Mucosa of rectum (tissue), 2 donors: ENCODE measurements around the gene RXRB.
A peak's percentile ranks its signal among the peaks of the same experiment; 100 is the strongest.

Experiments
- H3K27ac ChIP-seq, 2 donors: one replicate each; pipeline ENCODE4 v1.7.0; 2013; ENCODE audit warnings: inconsistent platforms in 2 of 2, low read depth in 2 of 2, low read length in 2 of 2
- H3K27me3 ChIP-seq, 2 donors: one replicate each; pipeline ENCODE4 v1.7.0; 2013; ENCODE audit warnings: low read length in 2 of 2; ENCODE audit not compliant: control insufficient read depth in 2 of 2, insufficient read depth in 2 of 2
- H3K36me3 ChIP-seq, 2 donors: one replicate each; pipeline ENCODE4 v1.7.0; 2013; ENCODE audit warnings: low read length in 2 of 2; ENCODE audit not compliant: control insufficient read depth in 2 of 2, insufficient read depth in 2 of 2
- H3K4me1 ChIP-seq, 2 donors: one replicate each; pipeline ENCODE4 v1.7.0; 2013; ENCODE audit warnings: low read length in 2 of 2, mild to moderate bottlenecking in 1 of 2; ENCODE audit not compliant: control insufficient read depth in 2 of 2, insufficient read depth in 2 of 2
- H3K4me3 ChIP-seq, 2 donors: one replicate each; pipeline ENCODE4 v1.7.0; 2013; ENCODE audit warnings: low read length in 2 of 2
- H3K9ac ChIP-seq, 2 donors: one replicate each; pipeline ENCODE4 v1.7.0; 2013; ENCODE audit warnings: low read length in 2 of 2, low read depth in 1 of 2, mild to moderate bottlenecking in 1 of 2
- H3K9me3 ChIP-seq, 2 donors: one replicate each; pipeline ENCODE4 v1.7.0; 2013; ENCODE audit warnings: low read length in 2 of 2; ENCODE audit not compliant: control insufficient read depth in 2 of 2
- donor health status: healthy.
- donor health status: Normal muscosa, but diverticular disease.

RXRB gene

DNA sequence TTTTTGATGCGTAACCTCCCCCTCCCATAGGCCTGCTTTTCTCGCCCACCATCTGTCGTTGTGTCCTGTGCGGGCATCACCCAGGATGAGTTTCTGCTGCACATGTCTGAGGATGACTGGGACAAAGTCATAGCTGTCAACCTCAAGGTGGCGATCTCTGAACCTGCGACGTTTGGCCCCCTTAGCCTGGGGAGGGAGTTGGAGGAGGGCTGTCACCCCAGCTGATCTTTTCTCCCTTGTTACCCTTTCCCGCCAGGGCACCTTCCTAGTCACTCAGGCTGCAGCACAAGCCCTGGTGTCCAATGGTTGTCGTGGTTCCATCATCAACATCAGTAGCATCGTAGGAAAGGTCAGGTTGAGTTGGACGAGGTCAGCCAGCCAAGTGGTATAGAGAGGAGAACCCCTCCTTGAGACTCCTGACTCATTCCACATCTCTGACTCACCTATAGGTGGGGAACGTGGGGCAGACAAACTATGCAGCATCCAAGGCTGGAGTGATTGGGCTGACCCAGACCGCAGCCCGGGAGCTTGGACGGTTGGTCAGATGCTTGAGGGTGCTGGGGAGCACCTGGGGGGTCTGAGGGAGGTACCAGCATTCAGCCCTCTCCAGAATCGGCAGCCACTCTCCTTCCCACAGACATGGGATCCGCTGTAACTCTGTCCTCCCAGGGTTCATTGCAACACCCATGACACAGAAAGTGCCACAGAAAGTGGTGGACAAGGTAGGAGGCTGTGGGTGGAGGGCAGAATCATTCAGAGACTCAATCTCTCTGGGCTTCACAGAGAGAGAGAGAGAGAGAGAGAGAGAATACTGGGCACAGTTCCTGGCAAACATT lies 4.9 kb upstream of the RXRB start:
- H3K27me3 ChIP-seq, result no peaks in the 10 kb centered on the region
- H3K4me1 ChIP-seq, result peaks cover 33 to 37% of the 10 kb centered on the region in 2 donors
- peak overlapping the region; percentile 84 to 90 for H3K9ac ChIP-seq
- no peaks in the 10 kb centered on the region for H3K9me3 ChIP-seq
- peak overlapping the region in 1 of 2 donors; percentile 80 for H3K27ac ChIP-seq
- peaks cover 27 to 30% of the 10 kb centered on the region in 2 donors for H3K36me3 ChIP-seq
- peak overlapping the region; percentile 83 to 85 for H3K4me3 ChIP-seq

GRCh38 chr6:33204415-33205190 lies 4.1 kb upstream of the RXRB start, which contains the start of gene HSD17B8:
TSS of gene HSD17B8 (plus strand) at chr6:33204655. CDS start at chr6:33204669, 14 bp downstream.
- Histone ChIP-seq H3K9me3 (no peaks in the 10 kb centered on the region), H3K4me1 (peaks cover 35 to 39% of the 10 kb centered on the region in 2 donors), H3K27ac (peak within 1 kb of the TSS; percentile 66 to 80), H3K9ac (peak within 1 kb of the TSS; percentile 84 to 90), H3K36me3 (peaks cover 22 to 25% of the 10 kb centered on the region in 2 donors), H3K4me3 (peak within 1 kb of the TSS; percentile 83 to 85), H3K27me3 (no peaks in the 10 kb centered on the region)

DNA sequence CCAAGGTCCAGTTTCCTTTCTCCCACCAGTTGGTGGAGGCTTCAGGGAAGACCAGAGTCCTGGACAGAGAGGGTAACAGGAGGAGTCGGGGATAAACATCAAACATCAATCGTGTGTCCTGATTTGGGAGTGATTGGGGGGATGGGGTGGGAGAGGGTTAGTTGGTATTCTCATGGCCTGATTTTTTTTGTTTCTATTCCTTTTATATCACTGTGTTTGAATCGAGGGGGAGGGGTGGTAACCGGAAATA lies 3.6 kb upstream of the RXRB start:
- Histone ChIP-seq H3K9me3 (no peaks in the 10 kb centered on the region), H3K27ac (peak overlapping the region in 1 of 2 donors; percentile 80), H3K36me3 (peaks cover 21 to 24% of the 10 kb centered on the region in 2 donors), H3K4me1 (peaks cover 40 to 43% of the 10 kb centered on the region in 2 donors), H3K4me3 (peak overlapping the region; percentile 83 to 85), H3K27me3 (no peaks in the 10 kb centered on the region), H3K9ac (no peak overlapping the region)

GRCh38 chr6:33203443-33204164 lies 3.1 kb upstream of the RXRB start:
- H3K27ac ChIP-seq, result peak overlapping the region in 1 of 2 donors; percentile 80
- no peaks in the 10 kb centered on the region for H3K27me3 ChIP-seq
- H3K9me3 ChIP-seq, result no peaks in the 10 kb centered on the region
- H3K9ac ChIP-seq, result no peak overlapping the region
- H3K36me3 ChIP-seq, result peaks cover 21 to 24% of the 10 kb centered on the region in 2 donors
- H3K4me1 ChIP-seq, result peaks cover 36 to 43% of the 10 kb centered on the region in 2 donors
- peak overlapping the region; percentile 83 to 85 for H3K4me3 ChIP-seq

GRCh38 chr6:33202799-33203198 lies 2.3 kb upstream of the RXRB start:
- no peak overlapping the region for H3K27ac ChIP-seq
- no peak overlapping the region for H3K9ac ChIP-seq
- peaks cover 37 to 49% of the 10 kb centered on the region in 2 donors for H3K4me1 ChIP-seq
- H3K27me3 ChIP-seq, result no peaks in the 10 kb centered on the region
- peaks cover 21 to 24% of the 10 kb centered on the region in 2 donors for H3K36me3 ChIP-seq
- no peaks in the 10 kb centered on the region for H3K9me3 ChIP-seq
- no peak overlapping the region for H3K4me3 ChIP-seq

DNA sequence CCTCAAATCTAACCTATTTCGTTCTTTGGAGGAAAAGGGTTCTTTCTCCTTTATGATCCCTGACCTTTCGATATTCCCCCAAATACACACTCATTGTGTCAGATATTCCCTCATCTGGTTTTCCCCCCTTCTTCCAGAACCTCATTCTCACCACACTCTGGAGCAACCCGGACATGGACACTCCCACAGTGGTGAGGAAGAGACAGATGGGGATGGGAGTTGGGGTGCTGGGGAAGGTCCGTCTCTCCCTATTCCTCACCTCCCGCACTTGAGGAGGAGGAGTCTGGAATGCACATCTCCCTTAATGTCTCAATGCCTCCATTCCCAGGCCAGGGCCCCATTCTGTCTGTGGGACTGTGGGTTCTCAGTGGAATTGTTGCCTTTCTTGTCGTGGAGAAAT lies 1.5 kb upstream of the RXRB start:
- Histone ChIP-seq H3K36me3 (peaks cover 26 to 31% of the 10 kb centered on the region in 2 donors), H3K4me3 (peak overlapping the region; percentile 94 to 99), H3K27me3 (no peaks in the 10 kb centered on the region), H3K4me1 (peaks cover 37 to 45% of the 10 kb centered on the region in 2 donors), H3K27ac (no peak overlapping the region), H3K9me3 (no peaks in the 10 kb centered on the region), H3K9ac (peak overlapping the region; percentile 5 to 95)

DNA sequence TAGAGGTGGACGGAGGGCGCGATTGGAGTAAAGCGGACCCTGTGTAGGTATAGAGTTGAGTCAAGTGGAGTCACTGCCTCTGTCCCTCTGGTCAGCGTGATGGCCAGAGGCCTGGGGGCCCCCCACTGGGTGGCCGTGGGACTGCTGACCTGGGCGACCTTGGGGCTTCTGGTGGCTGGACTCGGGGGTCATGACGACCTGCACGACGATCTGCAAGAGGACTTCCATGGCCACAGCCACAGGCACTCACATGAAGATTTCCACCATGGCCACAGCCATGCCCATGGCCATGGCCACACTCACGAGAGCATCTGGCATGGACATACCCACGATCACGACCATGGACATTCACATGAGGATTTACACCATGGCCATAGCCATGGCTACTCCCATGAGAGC lies 681 bp upstream of the RXRB start:
- H3K4me3 ChIP-seq, result peak overlapping the region; percentile 94 to 99
- H3K9ac ChIP-seq, result peak overlapping the region; percentile 95 to 98
- peak overlapping the region; percentile 97 to 99 for H3K27ac ChIP-seq
- H3K27me3 ChIP-seq, result no peaks in the 10 kb centered on the region
- H3K4me1 ChIP-seq, result peaks cover 37 to 45% of the 10 kb centered on the region in 2 donors
- H3K9me3 ChIP-seq, result no peaks in the 10 kb centered on the region
- peaks cover 33 to 37% of the 10 kb centered on the region in 2 donors for H3K36me3 ChIP-seq

DNA sequence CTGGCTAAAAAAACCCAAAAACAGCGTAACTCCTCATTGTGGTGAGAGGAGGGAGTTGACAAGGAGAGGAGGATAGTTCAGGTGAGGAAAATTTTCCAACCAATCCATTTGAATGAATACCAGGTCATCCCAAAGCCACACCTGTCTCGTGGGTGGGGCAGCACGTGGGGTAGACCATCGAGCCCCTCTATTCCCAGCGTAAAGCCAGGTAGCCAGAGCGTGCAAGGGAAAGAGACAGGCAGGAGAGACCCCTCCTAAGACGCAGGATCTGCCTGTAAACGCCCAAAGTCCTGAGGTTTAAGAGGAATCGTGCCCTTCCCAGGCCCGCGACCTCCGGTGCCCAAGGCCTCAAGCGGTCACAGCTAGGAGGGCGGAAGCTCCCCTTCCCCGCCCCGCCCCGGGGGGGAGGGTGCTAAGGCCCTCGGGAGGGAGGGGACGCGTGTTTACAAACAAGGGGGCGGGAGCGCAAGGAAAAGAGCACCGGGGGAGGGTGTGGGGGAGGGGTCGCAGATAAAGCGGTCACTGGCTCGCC lies 712 bp downstream of the RXRB start:
- Histone ChIP-seq H3K9me3 (no peaks in the 10 kb centered on the region), H3K4me1 (peaks cover 30 to 39% of the 10 kb centered on the region in 2 donors), H3K9ac (peak overlapping the region; percentile 95 to 98), H3K27ac (peak overlapping the region; percentile 97 to 99), H3K36me3 (peaks cover 47 to 51% of the 10 kb centered on the region in 2 donors), H3K4me3 (peak overlapping the region; percentile 94 to 99), H3K27me3 (no peaks in the 10 kb centered on the region)

DNA sequence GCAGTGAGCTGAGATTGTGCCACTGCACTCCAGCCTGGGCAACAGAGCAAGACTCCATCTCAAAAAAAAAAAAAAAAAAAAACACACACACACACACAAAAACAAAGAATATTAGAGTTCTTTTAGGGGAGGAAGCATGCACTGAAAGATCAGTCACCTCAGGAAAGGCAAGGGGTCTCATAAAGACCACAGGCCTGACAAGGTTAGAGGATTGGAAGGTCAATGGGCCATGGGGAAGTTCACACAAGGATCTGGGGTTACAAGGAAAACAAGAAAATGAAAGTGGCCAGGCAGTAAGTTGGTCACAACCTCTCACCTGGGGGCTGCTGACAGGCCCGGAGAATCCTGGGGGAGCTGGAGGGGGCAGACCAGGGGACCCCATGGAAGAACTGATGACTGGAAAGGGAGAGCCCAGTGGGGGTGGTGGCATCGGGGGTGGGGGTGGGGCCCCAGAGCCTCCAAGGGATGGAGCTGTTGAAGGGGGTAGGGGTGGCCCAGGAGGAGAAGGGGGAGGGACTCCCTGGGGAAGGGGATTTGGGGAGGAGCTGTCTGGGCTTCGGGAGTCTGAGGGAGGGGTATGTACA lies 1.5 kb downstream of the RXRB start:
- H3K36me3 ChIP-seq, result peaks cover 51 to 57% of the 10 kb centered on the region in 2 donors

More for the DNA sequence above, 1.5 kb downstream of the RXRB start:
- Histone ChIP-seq H3K9me3 (no peaks in the 10 kb centered on the region), H3K27me3 (no peaks in the 10 kb centered on the region), H3K4me1 (peaks cover 28 to 33% of the 10 kb centered on the region in 2 donors), H3K4me3 (peak overlapping the region in 1 of 2 donors; percentile 99), H3K27ac (no peak overlapping the region), H3K9ac (peak overlapping the region in 1 of 2 donors; percentile 95)
